PC-9 (cell line): ENCODE data around the gene TKT.

Source experiments
- CTCF ChIP-seq: fragments of 200-600 bp; sonication (generic); conservative IDR thresholded peaks from 2 replicates; pipeline ENCODE4 v1.6.1; 2017; ENCODE audit warnings: mixed run types, antibody characterized with exemption, mild to moderate bottlenecking, moderate library complexity
- EZH2 ChIP-seq: fragments of 200-600 bp; sonication (generic); IDR thresholded peaks from 2 replicates; pipeline ENCODE4 v1.8.0; 2017; ENCODE audit warnings: antibody characterized with exemption, low read depth

GRCh38 chr3:53269888-53270880 lies 14.4 kb upstream of the TKT start:
- TF ChIP-seq CTCF: no peak
- no peak for TF ChIP-seq EZH2
